Colonic mucosa (tissue), 4 donors: ENCODE data around the gene TAF15. TPM values are rescaled to one million over a fixed set of nuclear protein-coding genes. Genes with fewer than 3 reads are reported as not detected.

Experiments used
- DNase-seq: peaks from one replicate; pipeline ENCODE4 v3.0.0-alpha.2; 2020
- H3K27ac ChIP-seq: fragments of 200-600 bp; one replicate; pipeline ENCODE4 v1.8.0; 2021
- H3K27me3 ChIP-seq: fragments of 200-600 bp; one replicate; pipeline ENCODE4 v1.8.0; 2021
- H3K36me3 ChIP-seq: fragments of 200-600 bp; one replicate; pipeline ENCODE4 v1.8.0; 2021
- H3K4me1 ChIP-seq: fragments of 200-600 bp; one replicate; pipeline ENCODE4 v1.8.0; 2021; ENCODE audit warnings: mild to moderate bottlenecking
- H3K4me3 ChIP-seq: fragments of 200-600 bp; one replicate; pipeline ENCODE4 v1.8.0; 2021
- H3K9ac ChIP-seq, 2 donors: one replicate each; pipeline ENCODE4 v1.7.0; 2013; ENCODE audit warnings: control low read depth in 2 of 2, low read depth in 2 of 2, low read length in 2 of 2
- H3K9me3 ChIP-seq: fragments of 200-600 bp; one replicate; pipeline ENCODE4 v1.8.0; 2021
- CTCF ChIP-seq: fragments of 200-600 bp; IDR thresholded peaks from one replicate; pipeline ENCODE4 v1.8.0; 2022; ENCODE audit warnings: antibody characterized with exemption, mild to moderate bottlenecking
- intact Hi-C: fragments of 100-400 bp; cut with DNase I; formaldehyde crosslinking; loops from one replicate; pipeline ENCODE4 v1.14.1; 2022
- total RNA-seq, 2 donors: library from RNA; stranded (reverse); fragmentation: NEBNext Ultra II Directional in 1 of 2; extraction: Animal tissue kit (Norgen Biotek cat#: 25700) in 1 of 2; gene quantifications; one replicate each; pipeline ENCODE4 v1.2.1, GENCODE V29; 2021
- donor health status: healthy.
- donor health status: DM: no; HTN: no; CAD: no.
- donor health status: DM: no; HTN: no; CAD: no.

TAF15 gene
- total RNA-seq, 2 donors from 2014 or later = 132 to 218 TPM

- Histone ChIP-seq H3K9me3 (no peaks in the 10 kb centered on the region), H3K9ac (no peak overlapping the region), H3K27ac (peak overlapping the region; percentile 75), H3K4me1 (peaks cover 17% of the 10 kb centered on the region), H3K27me3 (no peaks in the 10 kb centered on the region), H3K36me3 (no peaks in the 10 kb centered on the region), H3K4me3 (no peak overlapping the region)
- intact Hi-C loops = no loop called here
- DNase-seq = no peak
- no peak for TF ChIP-seq CTCF
Measured at GRCh38 chr17:35788477-35789368, 20.6 kb upstream of the TAF15 start.

GRCh38 chr17:35790841-35791240 is 18.4 kb upstream of the TAF15 start:
- no peak for DNase-seq
- Histone ChIP-seq H3K4me3 (no peak overlapping the region), H3K9ac (no peak overlapping the region), H3K36me3 (no peaks in the 10 kb centered on the region), H3K4me1 (peaks cover 12% of the 10 kb centered on the region), H3K9me3 (no peaks in the 10 kb centered on the region), H3K27ac (no peak overlapping the region), H3K27me3 (no peaks in the 10 kb centered on the region)
- TF ChIP-seq CTCF = no peak
- intact Hi-C loops = no loop called here

- no peak overlapping the region for H3K27ac ChIP-seq
- H3K27me3 ChIP-seq = no peaks in the 10 kb centered on the region
- no peak overlapping the region for H3K4me3 ChIP-seq
- peaks cover 7% of the 10 kb centered on the region for H3K4me1 ChIP-seq
- H3K36me3 ChIP-seq = no peaks in the 10 kb centered on the region
- intact Hi-C loops = no loop called here
- H3K9ac ChIP-seq = no peak overlapping the region
- no peak for DNase-seq
- H3K9me3 ChIP-seq = no peaks in the 10 kb centered on the region
- no peak for TF ChIP-seq CTCF
Measured at GRCh38 chr17:35791681-35792350, 17.5 kb upstream of the TAF15 start.

GRCh38 chr17:35793257-35793656 is 16.0 kb upstream of the TAF15 start:
- intact Hi-C loops = no loop called here
- Histone ChIP-seq H3K4me1 (peaks cover 2% of the 10 kb centered on the region), H3K27me3 (no peaks in the 10 kb centered on the region), H3K27ac (no peak overlapping the region), H3K9me3 (no peaks in the 10 kb centered on the region), H3K36me3 (no peaks in the 10 kb centered on the region), H3K4me3 (peak overlapping the region; percentile 4), H3K9ac (no peak overlapping the region)
- no peak for TF ChIP-seq CTCF
- DNase-seq = peak; percentile 16

GRCh38 chr17:35795007-35795870 is 14.0 kb upstream of the TAF15 start, which contains the start of gene MMP28:
TSS of gene MMP28 (minus strand) at chr17:35795641. CDS start at chr17:35795377, 264 bp downstream.
- intact Hi-C loops = no loop called here
- Histone ChIP-seq H3K27ac (peak within 1 kb of the TSS; percentile 80), H3K27me3 (no peaks in the 10 kb centered on the region), H3K9me3 (no peaks in the 10 kb centered on the region), H3K4me1 (no peaks in the 10 kb centered on the region), H3K36me3 (no peaks in the 10 kb centered on the region), H3K9ac (peak within 1 kb of the TSS; percentile 85 to 88), H3K4me3 (peak within 1 kb of the TSS; percentile 83)
- no peak for TF ChIP-seq CTCF
- peak; percentile 84 for DNase-seq
